AG04449 (cell line): Measurements from ENCODE around the gene RNU5B-1.

ENCODE experiments used
- CTCF ChIA-PET: fragments of 350-600 bp; formaldehyde crosslinking; extraction: SDS; loops from one replicate; lab custom pipeline; 2021; ENCODE audit warnings: antibody characterized with exemption; lab: Yijun Ruan, JAX
- POLR2A ChIA-PET: fragments of 400-600, 350-600 bp; formaldehyde crosslinking; extraction: SDS; loops from one replicate; lab custom pipeline; 2020; ENCODE audit warnings: antibody characterized with exemption, inconsistent platforms; lab: Yijun Ruan, JAX
- DNase-seq: peaks from one replicate; pipeline ENCODE4 v3.0.0-alpha.2; 2010; ENCODE audit warnings: low read depth, low spot score
- H3K4me3 ChIP-seq: 2 replicates; pipeline ENCODE4 v1.5.1; 2011; ENCODE audit warnings: low read depth, mild to moderate bottlenecking, control low read depth, low read length
- TF ChIP-seq, protein P1 (sequence below): IDR thresholded peaks from one replicate; pipeline ENCODE4 v1.5.1; 2011; ENCODE audit warnings: mild to moderate bottlenecking, moderate library complexity, low read length, control low read depth, inconsistent platforms; ENCODE audit not compliant: insufficient read depth; ENCODE audit errors: missing control alignments

The RNU5B-1 gene

DNA sequence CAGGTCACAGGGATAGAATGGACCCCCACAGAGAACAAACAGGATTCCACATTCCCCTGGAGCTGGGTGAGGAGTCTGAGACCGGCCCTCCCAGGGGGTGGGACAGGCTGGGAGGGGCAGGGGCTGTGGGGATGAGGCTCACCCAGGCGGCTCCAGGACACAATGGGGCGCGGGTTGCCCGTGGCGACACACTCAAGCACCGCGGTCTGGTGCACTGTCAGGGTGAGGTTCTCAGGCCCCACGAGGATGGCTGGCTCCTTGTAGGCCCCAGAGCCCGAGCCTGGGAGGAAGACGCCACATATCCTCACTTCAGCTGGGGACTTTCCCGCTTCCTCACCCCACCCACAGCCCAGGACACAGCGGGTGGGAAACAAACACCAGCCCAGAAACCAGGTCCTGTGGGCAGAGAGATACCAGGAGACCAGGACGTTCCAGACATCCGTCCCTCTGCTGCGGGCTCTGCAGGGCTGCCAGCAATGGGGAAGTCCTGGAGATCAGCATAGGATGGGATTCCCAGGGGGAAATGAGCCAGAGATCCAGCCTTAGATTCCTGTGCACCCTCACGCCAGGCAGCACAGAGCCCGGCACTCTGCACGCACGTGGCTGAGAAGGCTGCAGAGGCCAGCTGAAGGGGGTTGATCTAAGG lies 30.2 kb downstream of the RNU5B-1 start:
- DNase-seq, result no peak
- TF ChIP-seq, protein P1, sequence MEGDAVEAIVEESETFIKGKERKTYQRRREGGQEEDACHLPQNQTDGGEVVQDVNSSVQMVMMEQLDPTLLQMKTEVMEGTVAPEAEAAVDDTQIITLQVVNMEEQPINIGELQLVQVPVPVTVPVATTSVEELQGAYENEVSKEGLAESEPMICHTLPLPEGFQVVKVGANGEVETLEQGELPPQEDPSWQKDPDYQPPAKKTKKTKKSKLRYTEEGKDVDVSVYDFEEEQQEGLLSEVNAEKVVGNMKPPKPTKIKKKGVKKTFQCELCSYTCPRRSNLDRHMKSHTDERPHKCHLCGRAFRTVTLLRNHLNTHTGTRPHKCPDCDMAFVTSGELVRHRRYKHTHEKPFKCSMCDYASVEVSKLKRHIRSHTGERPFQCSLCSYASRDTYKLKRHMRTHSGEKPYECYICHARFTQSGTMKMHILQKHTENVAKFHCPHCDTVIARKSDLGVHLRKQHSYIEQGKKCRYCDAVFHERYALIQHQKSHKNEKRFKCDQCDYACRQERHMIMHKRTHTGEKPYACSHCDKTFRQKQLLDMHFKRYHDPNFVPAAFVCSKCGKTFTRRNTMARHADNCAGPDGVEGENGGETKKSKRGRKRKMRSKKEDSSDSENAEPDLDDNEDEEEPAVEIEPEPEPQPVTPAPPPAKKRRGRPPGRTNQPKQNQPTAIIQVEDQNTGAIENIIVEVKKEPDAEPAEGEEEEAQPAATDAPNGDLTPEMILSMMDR, result no peak
- CTCF ChIA-PET, result interaction anchor here (8.1 kb wide), 1 partner anchor 15 kb away, joined by 54 read pairs; no protein-coding TSS in a partner anchor
- H3K4me3 ChIP-seq, result no peak overlapping the region
- POLR2A ChIA-PET, result no interaction called here

DNA sequence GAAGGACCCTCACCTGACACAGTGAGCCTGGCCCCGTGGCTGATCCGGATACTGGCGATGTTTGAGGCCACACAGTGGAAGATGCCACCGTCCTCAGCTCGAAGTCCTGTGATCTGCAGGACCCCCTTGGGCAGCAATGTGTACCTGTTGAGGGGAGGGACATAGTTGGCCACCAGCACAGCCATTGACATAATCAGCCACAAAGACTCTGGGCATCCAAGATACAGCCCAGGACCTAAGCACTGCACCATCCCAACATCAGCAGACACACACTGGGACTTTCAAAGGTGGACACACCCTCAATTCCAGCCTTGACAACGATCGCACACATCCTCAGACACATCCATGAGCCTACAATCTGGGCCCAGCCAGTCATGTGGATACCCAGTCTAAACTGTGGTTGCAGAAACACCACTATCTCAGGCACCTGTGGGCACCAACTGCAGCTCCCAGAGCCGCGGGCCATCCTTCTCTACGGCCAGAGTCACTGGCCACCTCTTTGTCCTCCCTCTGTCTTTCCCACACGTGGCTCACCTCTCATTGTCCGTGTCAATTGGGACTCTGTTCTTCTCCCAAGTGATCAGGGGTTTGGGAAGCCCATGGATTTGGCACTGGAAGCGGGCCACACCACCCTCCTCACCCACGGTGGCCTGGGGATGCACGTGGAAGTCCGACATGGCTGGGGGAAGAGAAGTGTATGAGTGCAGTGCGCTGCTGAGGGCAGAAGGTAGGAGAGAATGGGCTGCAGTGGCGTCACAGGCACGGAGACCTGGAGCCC lies 31.0 kb downstream of the RNU5B-1 start:
- POLR2A ChIA-PET, result no interaction called here
- CTCF ChIA-PET, result interaction anchor here (1.3 to 8.1 kb wide), 3 partner anchors 16 to 65 kb away, joined by 4 to 54 read pairs (median 6); no protein-coding TSS in a partner anchor
- DNase-seq, result no peak
- no peak overlapping the region for H3K4me3 ChIP-seq
- TF ChIP-seq, protein P1, result no peak

DNA sequence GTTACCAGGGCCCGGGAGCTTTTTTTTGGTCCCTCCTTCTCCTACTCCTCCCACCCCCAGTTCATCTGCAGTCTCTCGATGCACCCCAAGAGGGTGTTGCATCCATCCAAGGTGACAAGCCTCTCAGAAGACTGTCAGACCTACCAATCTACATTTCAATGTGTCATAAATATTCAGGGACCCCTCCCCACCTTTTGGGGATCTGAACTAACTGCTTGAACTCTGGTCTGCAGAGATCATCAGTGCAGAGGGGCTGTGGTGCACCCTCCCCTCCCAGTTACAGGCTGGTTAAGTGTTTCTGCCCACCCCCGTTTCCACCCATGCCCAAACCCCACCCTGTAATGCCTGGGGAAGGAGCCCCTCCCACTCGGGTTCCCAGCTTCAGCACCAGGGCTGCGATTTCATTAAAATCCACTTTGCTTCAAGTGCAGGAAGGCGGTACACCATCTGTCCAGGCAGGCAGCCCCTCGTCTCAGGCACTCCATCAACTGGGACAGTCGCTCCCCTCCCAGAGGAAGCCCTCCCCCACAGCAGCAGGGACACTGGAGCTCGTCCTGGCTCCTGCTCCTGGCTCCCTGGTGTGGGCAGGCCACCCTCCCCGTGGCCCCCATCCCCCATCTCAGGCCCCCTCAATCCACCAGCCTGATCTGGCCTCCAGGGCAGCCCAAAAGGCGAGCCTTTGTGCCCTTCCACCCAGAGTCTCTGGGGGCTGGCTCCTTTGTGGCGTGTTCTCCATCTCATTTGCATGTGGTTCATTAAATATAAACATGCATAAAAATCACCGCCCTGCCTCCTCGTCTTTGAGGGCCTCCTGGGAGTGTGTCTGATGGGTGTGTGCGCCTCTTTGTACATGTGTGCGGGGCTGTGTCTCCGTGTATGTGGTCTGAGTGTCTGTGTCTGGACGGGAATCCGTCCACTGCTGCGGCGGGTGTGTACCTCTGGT lies 32.3 kb downstream of the RNU5B-1 start:
- no peak for DNase-seq
- ChIA-PET POLR2A (no interaction called here), CTCF (interaction anchor here (1.3 to 8.1 kb wide), 3 partner anchors 17 to 64 kb away, joined by 4 to 54 read pairs (median 6); no protein-coding TSS in a partner anchor)
- TF ChIP-seq, protein P1, result no peak
- no peak overlapping the region for H3K4me3 ChIP-seq

DNA sequence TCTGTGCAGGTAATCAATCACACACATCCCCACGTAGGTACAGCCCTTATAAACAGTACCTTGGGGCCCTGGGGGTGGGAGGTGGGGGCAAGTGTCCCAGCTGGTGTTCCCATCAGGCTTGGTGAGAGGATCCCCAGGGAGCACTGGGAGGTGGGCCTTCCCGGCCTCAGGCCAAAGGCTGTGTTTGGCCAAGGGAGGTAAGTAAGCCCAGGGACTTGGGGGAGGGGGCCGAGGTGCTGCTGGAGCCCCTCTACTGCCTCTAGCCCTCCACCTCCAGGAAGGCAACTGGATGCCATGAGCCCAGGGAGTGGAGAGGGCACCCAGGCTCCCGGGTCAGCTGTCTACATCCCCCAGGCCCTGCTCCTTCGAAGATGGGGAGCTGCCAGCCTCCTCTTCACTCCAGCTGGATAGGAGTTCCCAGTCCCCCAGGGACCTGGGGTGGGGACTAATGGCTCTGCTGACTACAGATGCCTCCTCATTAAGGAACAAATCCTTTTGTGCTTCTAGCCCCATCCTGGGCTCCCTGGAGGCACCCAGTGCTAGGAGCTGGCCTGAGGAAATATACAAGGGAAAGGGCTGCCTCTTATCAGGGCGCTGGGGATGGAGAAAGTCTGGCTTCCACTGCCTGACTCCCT lies 33.1 kb downstream of the RNU5B-1 start:
- POLR2A ChIA-PET, result no interaction called here
- TF ChIP-seq, protein P1, result no peak
- CTCF ChIA-PET, result interaction anchor here (1.1 to 8.1 kb wide), 2 partner anchors 18 to 45 kb away, joined by 3 to 54 read pairs; no protein-coding TSS in a partner anchor
- H3K4me3 ChIP-seq, result no peak overlapping the region
- no peak for DNase-seq

DNA sequence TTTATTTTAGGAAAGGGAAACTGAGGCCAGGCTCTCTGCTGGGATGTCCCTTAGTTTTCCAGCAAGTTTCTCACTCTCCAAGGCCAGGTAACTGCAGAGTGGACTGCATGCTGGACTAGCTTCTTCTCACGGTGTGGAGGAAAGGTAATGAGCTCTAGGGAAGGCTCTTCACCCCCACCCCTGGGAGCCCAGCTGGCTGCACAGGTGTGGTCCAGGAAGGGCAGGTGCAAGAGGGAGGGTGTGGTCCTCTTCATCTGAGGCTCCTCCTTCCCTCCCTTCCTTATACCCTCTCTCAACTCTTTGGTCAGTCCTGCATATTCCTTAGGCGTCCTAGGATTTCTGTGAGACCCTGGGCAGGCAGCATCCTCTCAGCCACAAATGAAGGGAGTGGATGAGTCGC lies 33.9 kb downstream of the RNU5B-1 start:
- ChIA-PET POLR2A (no interaction called here), CTCF (interaction anchor here (1.1 to 8.1 kb wide), 3 partner anchors 19 to 47 kb away, joined by 3 to 54 read pairs (median 11); no protein-coding TSS in a partner anchor)

More for the DNA sequence above, 33.9 kb downstream of the RNU5B-1 start:
- no peak overlapping the region for H3K4me3 ChIP-seq
- TF ChIP-seq, protein P1, result no peak
- DNase-seq, result no peak
